ENCODE results near the gene MTR. TPM values are rescaled to one million over a fixed set of nuclear protein-coding genes. Genes with fewer than 3 reads are reported as not detected.

Gene MTR
- total and polyA plus RNA-seq, 11 donors: 11.8 to 84.2 (median 47.4) TPM

DNA sequence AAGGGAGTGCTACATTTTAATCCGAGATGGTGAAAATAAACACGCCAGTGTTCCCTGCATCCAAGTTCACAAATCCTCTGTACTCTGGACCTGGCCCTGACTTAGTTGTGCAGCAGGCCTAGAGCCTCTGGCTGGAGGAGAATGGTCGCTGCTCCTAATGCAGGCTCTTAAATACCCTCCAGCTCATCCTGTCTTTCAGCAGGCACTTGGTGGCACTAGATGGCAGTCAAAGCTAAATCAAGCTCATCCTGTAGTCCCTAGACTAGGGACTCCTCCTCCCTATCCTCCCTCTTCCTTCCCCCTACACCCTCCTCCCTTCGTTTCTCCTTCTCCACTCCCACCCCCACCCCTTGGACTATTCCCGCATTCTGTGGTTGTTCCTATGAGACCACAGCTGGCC is 41.6 kb upstream of the MTR start:
- WGBS, 4 donors: 39 to 53% (median 39%) methylated on average over 5 of the region's 5 CpGs
- Histone ChIP-seq H3K4me1 (peaks cover 0 to 44% (median 8%) of the 10 kb centered on the region in 12 donors), H3K27ac (peak overlapping the region in 9 of 12 donors; percentile 38 to 73 (median 60)), H3K9me3 (no peaks in the 10 kb centered on the region), H3K4me3 (no peak overlapping the region), H3K36me3 (peaks cover 0 to 84% (median 42%) of the 10 kb centered on the region in 9 donors), H3K27me3 (no peaks in the 10 kb centered on the region)
- DNase-seq (no peak), ATAC-seq (peak; percentile 33 to 66 (median 50))
- intact Hi-C loops (cut with DNase I): no loop called here
- TF ChIP-seq CTCF (IDR thresholded peaks at IDR 0.05) (peak in 4 of 12 donors; percentile 15 to 41 (median 25)), POLR2A (IDR thresholded peaks at IDR 0.05) (no peak)

GRCh38 chr1:236753964-236754363 is 41.1 kb upstream of the MTR start:
- 43 to 60% (median 55%) methylated on average over 10 to 14 of the region's 14 CpGs for WGBS, 4 donors
- H3K27me3 ChIP-seq: no peaks in the 10 kb centered on the region
- H3K4me1 ChIP-seq: peaks cover 0 to 43% (median 8%) of the 10 kb centered on the region in 12 donors
- H3K9me3 ChIP-seq: no peaks in the 10 kb centered on the region
- peak overlapping the region in 9 of 12 donors; percentile 38 to 73 (median 60) for H3K27ac ChIP-seq
- intact Hi-C loops (cut with DNase I): no loop called here
- H3K36me3 ChIP-seq: peaks cover 0 to 84% (median 42%) of the 10 kb centered on the region in 9 donors
- DNase-seq (peak in 4 of 5 donors; percentile 59 to 74 (median 63)), ATAC-seq (peak; percentile 62 to 86 (median 79))
- TF ChIP-seq CTCF (IDR thresholded peaks at IDR 0.05) (no peak), POLR2A (IDR thresholded peaks at IDR 0.05) (no peak)
- no peak overlapping the region for H3K4me3 ChIP-seq

- 59 to 64% (median 63%) methylated on average over 18 of the region's 18 CpGs for WGBS, 4 donors
- intact Hi-C loops (cut with DNase I): no loop called here
- H3K4me1 ChIP-seq: peaks cover 0 to 43% (median 8%) of the 10 kb centered on the region in 12 donors
- H3K36me3 ChIP-seq: peaks cover 0 to 84% (median 40%) of the 10 kb centered on the region in 9 donors
- H3K4me3 ChIP-seq: no peak overlapping the region
- no peaks in the 10 kb centered on the region for H3K9me3 ChIP-seq
- H3K27ac ChIP-seq: peak overlapping the region in 8 of 12 donors; percentile 38 to 73 (median 62)
- DNase-seq: no peak
- TF ChIP-seq POLR2A (IDR thresholded peaks at IDR 0.05) (no peak), CTCF (IDR thresholded peaks at IDR 0.05) (no peak)
- H3K27me3 ChIP-seq: no peaks in the 10 kb centered on the region
- no peak for ATAC-seq
These were observed 40.4 kb upstream of the MTR start for GRCh38 chr1:236754525-236755210.

DNA sequence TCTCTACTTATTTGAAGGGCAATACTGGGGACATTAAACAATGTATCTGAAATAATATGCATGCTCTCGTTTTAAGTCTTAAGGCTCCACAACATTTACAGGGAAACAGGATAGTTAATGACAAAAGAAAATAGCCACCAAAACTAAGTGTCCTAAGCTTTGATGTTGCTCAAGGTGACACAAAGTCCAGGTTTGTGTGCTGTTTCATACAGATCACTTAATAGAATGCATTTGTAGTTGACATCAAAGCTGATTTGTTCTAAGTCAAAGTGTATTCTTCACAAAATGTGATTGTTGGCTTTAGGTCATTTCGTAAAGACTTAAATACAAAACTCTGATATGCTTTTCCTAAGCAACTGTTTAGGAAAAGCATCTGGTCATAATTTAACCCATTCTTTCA is 37.5 kb upstream of the MTR start:
- H3K36me3 ChIP-seq: peaks cover 0 to 84% (median 45%) of the 10 kb centered on the region in 9 donors

More for the DNA sequence above, 37.5 kb upstream of the MTR start:
- intact Hi-C loops (cut with DNase I): no loop called here
- no peak for ATAC-seq
- TF ChIP-seq CTCF (IDR thresholded peaks at IDR 0.05) (no peak), POLR2A (IDR thresholded peaks at IDR 0.05) (no peak)
- Histone ChIP-seq H3K4me1 (peaks cover 0 to 46% (median 8%) of the 10 kb centered on the region in 12 donors), H3K9me3 (no peaks in the 10 kb centered on the region), H3K4me3 (no peak overlapping the region), H3K27me3 (no peaks in the 10 kb centered on the region), H3K27ac (no peak overlapping the region)
- DNase-seq: no peak
- WGBS, 4 donors: 63 to 76% (median 72%) methylated on average over 2 of the region's 2 CpGs

Measured in heart left ventricle (tissue), 16 donors.